NT2/D1 (cell line): ENCODE results near the gene AK9.
A peak's percentile ranks its signal among the peaks of the same experiment; 100 is the strongest.
"Not testable (repeated sequence)": the region's sequence is repeated elsewhere in the genome, so short reads cannot be mapped to it uniquely, and the experiment has no call there.

Source experiments
- DNase-seq: peaks from one replicate; pipeline ENCODE4 v3.0.0-alpha.2; 2011; ENCODE audit warnings: low read depth, low spot score
- H3K27me3 ChIP-seq: 2 replicates; pipeline ENCODE4 v1.6.0; 2011; ENCODE audit warnings: mild to moderate bottlenecking; ENCODE audit not compliant: insufficient read length, insufficient read depth
- H3K36me3 ChIP-seq: 2 replicates; pipeline ENCODE4 v1.6.1; 2011; ENCODE audit warnings: mild to moderate bottlenecking, low read length, mixed read lengths; ENCODE audit not compliant: insufficient read depth, insufficient read length
- H3K4me1 ChIP-seq: 2 replicates; pipeline ENCODE4 v1.5.1; 2011; ENCODE audit not compliant: insufficient read depth, insufficient read length
- H3K4me3 ChIP-seq: 2 replicates; pipeline ENCODE4 v1.5.1; 2011; ENCODE audit warnings: low read depth; ENCODE audit not compliant: insufficient read length
- H3K9ac ChIP-seq: 2 replicates; pipeline ENCODE4 v1.6.0; 2011; ENCODE audit warnings: low read depth; ENCODE audit not compliant: insufficient read length
- H3K9me3 ChIP-seq: 2 replicates; pipeline ENCODE4 v1.5.1; 2011; ENCODE audit warnings: mild to moderate bottlenecking, low read length; ENCODE audit not compliant: insufficient read depth
- SUZ12 ChIP-seq: IDR thresholded peaks from 2 replicates; pipeline ENCODE4 v1.6.1; 2011; ENCODE audit not compliant: insufficient read length, insufficient read depth; ENCODE audit errors: extremely low read depth
- YY1 ChIP-seq: IDR thresholded peaks from 2 replicates; pipeline ENCODE4 v1.6.1; 2011; ENCODE audit not compliant: insufficient read length, insufficient read depth
- ZNF274 ChIP-seq: IDR thresholded peaks from 2 replicates; pipeline ENCODE4 v1.6.1; 2011; ENCODE audit warnings: mild to moderate bottlenecking, low read depth, low read length

Gene AK9

GRCh38 chr6:109690737-109691621 lies at the start of gene AK9, which contains the start of gene FIG4:
Gene AK9 (minus strand): TSS chr6:109691202. CDS start chr6:109675745, 15,457 bp downstream.
Gene FIG4 (plus strand): TSS chr6:109691296. CDS start chr6:109691436, 140 bp downstream.
- Histone ChIP-seq H3K27me3 (peaks cover 14% of the 10 kb centered on the region), H3K4me1 (no peaks in the 10 kb centered on the region), H3K9ac (peak within 1 kb of the TSS; percentile 65), H3K4me3 (peak within 1 kb of the TSS; percentile 64), H3K9me3 (no peaks in the 10 kb centered on the region), H3K36me3 (no peaks in the 10 kb centered on the region)
- TF ChIP-seq YY1 (peak; percentile 84), ZNF274 (no peak)
- DNase-seq = peak; percentile 83

- H3K36me3 ChIP-seq = peaks cover under 1% of the 10 kb centered on the region
Measured at GRCh38 chr6:109740787-109741186, 49.8 kb upstream of the AK9 start.

GRCh38 chr6:109739686-109740085 lies 48.7 kb upstream of the AK9 start:
- Histone ChIP-seq H3K4me3 (no peak overlapping the region), H3K9me3 (no peaks in the 10 kb centered on the region), H3K4me1 (peaks cover 5% of the 10 kb centered on the region), H3K9ac (no peak overlapping the region), H3K27me3 (no peaks in the 10 kb centered on the region), H3K36me3 (peaks cover 2% of the 10 kb centered on the region)
- DNase-seq = no peak
- TF ChIP-seq YY1 (no peak), SUZ12 (no peak), ZNF274 (no peak)

More at GRCh38 chr6:109740787-109741186, 49.8 kb upstream of the AK9 start:
- Histone ChIP-seq H3K27me3 (no peaks in the 10 kb centered on the region), H3K4me1 (peaks cover 3% of the 10 kb centered on the region), H3K4me3 (no peak overlapping the region), H3K9me3 (no peaks in the 10 kb centered on the region), H3K9ac (no peak overlapping the region)
- TF ChIP-seq SUZ12 = no peak
- no peak for TF ChIP-seq ZNF274
- TF ChIP-seq YY1 = no peak
- no peak for DNase-seq

GRCh38 chr6:109738667-109739066 lies 47.7 kb upstream of the AK9 start:
- H3K9me3 ChIP-seq = no peaks in the 10 kb centered on the region
- no peaks in the 10 kb centered on the region for H3K27me3 ChIP-seq
- TF ChIP-seq ZNF274 (no peak), YY1 (no peak), SUZ12 (no peak)
- no peak for DNase-seq
- no peak overlapping the region for H3K9ac ChIP-seq
- peaks cover 2% of the 10 kb centered on the region for H3K36me3 ChIP-seq
- no peak overlapping the region for H3K4me3 ChIP-seq
- peaks cover 5% of the 10 kb centered on the region for H3K4me1 ChIP-seq

- no peak overlapping the region for H3K4me3 ChIP-seq
- peaks cover 5% of the 10 kb centered on the region for H3K4me1 ChIP-seq
- TF ChIP-seq SUZ12 (no peak), ZNF274 (no peak), YY1 (no peak)
- no peak overlapping the region for H3K9ac ChIP-seq
- no peaks in the 10 kb centered on the region for H3K9me3 ChIP-seq
- no peak for DNase-seq
- H3K36me3 ChIP-seq = peaks cover 2% of the 10 kb centered on the region
- H3K27me3 ChIP-seq = no peaks in the 10 kb centered on the region
Measured at GRCh38 chr6:109738255-109738654, 47.3 kb upstream of the AK9 start.

GRCh38 chr6:109736273-109737025 lies 45.4 kb upstream of the AK9 start:
- Histone ChIP-seq H3K9ac (no peak overlapping the region), H3K36me3 (peaks cover 2% of the 10 kb centered on the region), H3K4me3 (no peak overlapping the region), H3K27me3 (no peaks in the 10 kb centered on the region), H3K4me1 (peaks cover 5% of the 10 kb centered on the region), H3K9me3 (no peaks in the 10 kb centered on the region)
- DNase-seq = peak; percentile 9
- TF ChIP-seq ZNF274 (no peak), YY1 (no peak), SUZ12 (no peak)

- H3K9ac ChIP-seq, H3K4me3 ChIP-seq, H3K4me1 ChIP-seq, H3K9me3 ChIP-seq, H3K27me3 ChIP-seq, H3K36me3 ChIP-seq, DNase-seq: not testable (repeated sequence)
Measured at GRCh38 chr6:109725250-109725649, 34.2 kb upstream of the AK9 start.
